ENCODE data around the gene CHD2.

CHD2 gene

GRCh38 chr15:93071469-93071936, 171.4 kb downstream of the CHD2 start:
- DNase-seq = no peak

- DNase-seq = no peak
Observed at GRCh38 chr15:93072011-93072410, 171.9 kb downstream of the CHD2 start.

GRCh38 chr15:93072411-93073394, 172.6 kb downstream of the CHD2 start:
- DNase-seq = peak; percentile 84 to 86 (median 85)

GRCh38 chr15:93073465-93073952, 173.4 kb downstream of the CHD2 start:
- DNase-seq = no peak

GRCh38 chr15:93074599-93074998, 174.5 kb downstream of the CHD2 start:
- DNase-seq = peak in 1 of 3 experiments; percentile 27

DNA sequence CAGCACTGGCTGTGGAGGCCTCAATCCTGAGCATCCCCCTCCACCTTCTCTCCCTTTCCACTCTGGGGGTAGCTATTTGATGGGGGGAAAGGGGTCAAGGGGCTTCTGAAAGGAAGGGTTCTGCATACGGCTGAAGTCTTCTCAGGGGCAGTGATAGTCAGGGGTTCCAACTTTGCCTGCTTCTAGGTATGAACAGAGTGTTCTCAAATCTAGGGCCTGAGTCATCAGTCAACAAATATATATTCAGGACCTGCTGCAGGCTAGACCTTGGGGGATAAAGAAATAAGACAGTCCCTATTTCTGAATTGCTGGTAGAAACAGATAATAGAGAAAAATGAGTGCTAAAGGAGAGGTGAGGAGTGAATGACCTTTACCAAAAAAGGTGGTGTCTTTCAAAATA, 176.1 kb downstream of the CHD2 start:
- DNase-seq = no peak

DNA sequence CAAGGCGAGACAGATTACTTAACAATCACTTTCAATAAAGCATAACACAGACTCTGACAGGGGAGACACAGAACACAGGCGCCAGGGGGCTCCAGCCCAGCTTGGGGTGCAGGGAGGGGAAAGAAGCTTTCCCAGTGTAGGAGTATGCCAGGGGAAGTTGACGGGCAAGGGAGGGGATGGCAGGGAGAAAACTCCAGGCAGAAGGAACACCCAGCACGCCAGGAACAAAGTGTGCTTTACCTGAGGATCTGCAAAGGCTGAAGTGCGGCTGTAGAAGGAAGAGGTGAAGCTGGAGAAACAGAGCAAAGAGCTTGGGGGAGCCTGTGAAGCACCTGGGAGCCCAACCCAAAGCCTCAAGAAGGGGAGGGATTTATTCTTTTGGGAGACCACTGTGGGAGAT, 176.8 kb downstream of the CHD2 start:
- DNase-seq = no peak

Measured in NCI-H1417 (cell line).